ENCODE results near the gene RAB25. TPM values are rescaled to one million over a fixed set of nuclear protein-coding genes. Genes with fewer than 3 reads are reported as not detected.

RAB25 gene
- total and polyA plus RNA-seq, 2 experiments from 2014 or later = 2.4 to 3.1 TPM

- TF ChIP-seq, protein P1, sequence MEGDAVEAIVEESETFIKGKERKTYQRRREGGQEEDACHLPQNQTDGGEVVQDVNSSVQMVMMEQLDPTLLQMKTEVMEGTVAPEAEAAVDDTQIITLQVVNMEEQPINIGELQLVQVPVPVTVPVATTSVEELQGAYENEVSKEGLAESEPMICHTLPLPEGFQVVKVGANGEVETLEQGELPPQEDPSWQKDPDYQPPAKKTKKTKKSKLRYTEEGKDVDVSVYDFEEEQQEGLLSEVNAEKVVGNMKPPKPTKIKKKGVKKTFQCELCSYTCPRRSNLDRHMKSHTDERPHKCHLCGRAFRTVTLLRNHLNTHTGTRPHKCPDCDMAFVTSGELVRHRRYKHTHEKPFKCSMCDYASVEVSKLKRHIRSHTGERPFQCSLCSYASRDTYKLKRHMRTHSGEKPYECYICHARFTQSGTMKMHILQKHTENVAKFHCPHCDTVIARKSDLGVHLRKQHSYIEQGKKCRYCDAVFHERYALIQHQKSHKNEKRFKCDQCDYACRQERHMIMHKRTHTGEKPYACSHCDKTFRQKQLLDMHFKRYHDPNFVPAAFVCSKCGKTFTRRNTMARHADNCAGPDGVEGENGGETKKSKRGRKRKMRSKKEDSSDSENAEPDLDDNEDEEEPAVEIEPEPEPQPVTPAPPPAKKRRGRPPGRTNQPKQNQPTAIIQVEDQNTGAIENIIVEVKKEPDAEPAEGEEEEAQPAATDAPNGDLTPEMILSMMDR (IDR thresholded peaks at IDR 0.05; ENCODE audit: low read depth, low read length) = no peak
- no peak for DNase-seq (ENCODE audit: low read depth in 1 of 2, low spot score in 1 of 2)
- H3K27ac ChIP-seq = no peak overlapping the region
Observed at GRCh38 chr1:156056326-156056849, 4.6 kb upstream of the RAB25 start.

GRCh38 chr1:156062189-156062588, 1.2 kb downstream of the RAB25 start:
- peaks cover 4% of the 10 kb centered on the region for H3K4me1 ChIP-seq (ENCODE audit: low read depth)
- H3K9me3 ChIP-seq (ENCODE audit: low read depth) = no peaks in the 10 kb centered on the region
- H3K36me3 ChIP-seq = no peaks in the 10 kb centered on the region
- no peak overlapping the region for H3K4me3 ChIP-seq
- H3K27me3 ChIP-seq = no peaks in the 10 kb centered on the region
- no peak overlapping the region for H3K27ac ChIP-seq
- DNase-seq (ENCODE audit: low read depth in 1 of 2, low spot score in 1 of 2) = no peak
- TF ChIP-seq, protein P1 (IDR thresholded peaks at IDR 0.05; ENCODE audit: low read depth, low read length) = no peak

More at GRCh38 chr1:156056326-156056849, 4.6 kb upstream of the RAB25 start:
- H3K36me3 ChIP-seq = no peaks in the 10 kb centered on the region
- no peak overlapping the region for H3K4me3 ChIP-seq
- H3K27me3 ChIP-seq = no peaks in the 10 kb centered on the region
- peaks cover 10% of the 10 kb centered on the region for H3K4me1 ChIP-seq (ENCODE audit: low read depth)
- no peaks in the 10 kb centered on the region for H3K9me3 ChIP-seq (ENCODE audit: low read depth)

- TF ChIP-seq, protein P1 (IDR thresholded peaks at IDR 0.05; ENCODE audit: low read depth, low read length) = no peak
- Histone ChIP-seq H3K36me3 (no peaks in the 10 kb centered on the region), H3K9me3 (ENCODE audit: low read depth) (no peaks in the 10 kb centered on the region), H3K27me3 (no peaks in the 10 kb centered on the region), H3K4me3 (no peak overlapping the region), H3K4me1 (ENCODE audit: low read depth) (peaks cover 4% of the 10 kb centered on the region), H3K27ac (no peak overlapping the region)
- DNase-seq (ENCODE audit: low read depth in 1 of 2, low spot score in 1 of 2) = no peak
Observed at GRCh38 chr1:156063997-156064285, 3.0 kb downstream of the RAB25 start.

- TF ChIP-seq, protein P1 (IDR thresholded peaks at IDR 0.05; ENCODE audit: low read depth, low read length) = no peak
- no peaks in the 10 kb centered on the region for H3K36me3 ChIP-seq
- no peak for DNase-seq (ENCODE audit: low read depth in 1 of 2, low spot score in 1 of 2)
- no peaks in the 10 kb centered on the region for H3K27me3 ChIP-seq
- peaks cover 4% of the 10 kb centered on the region for H3K4me1 ChIP-seq (ENCODE audit: low read depth)
- H3K4me3 ChIP-seq = no peak overlapping the region
- no peaks in the 10 kb centered on the region for H3K9me3 ChIP-seq (ENCODE audit: low read depth)
- no peak overlapping the region for H3K27ac ChIP-seq
Observed at GRCh38 chr1:156064615-156065014, 3.7 kb downstream of the RAB25 start.

DNA sequence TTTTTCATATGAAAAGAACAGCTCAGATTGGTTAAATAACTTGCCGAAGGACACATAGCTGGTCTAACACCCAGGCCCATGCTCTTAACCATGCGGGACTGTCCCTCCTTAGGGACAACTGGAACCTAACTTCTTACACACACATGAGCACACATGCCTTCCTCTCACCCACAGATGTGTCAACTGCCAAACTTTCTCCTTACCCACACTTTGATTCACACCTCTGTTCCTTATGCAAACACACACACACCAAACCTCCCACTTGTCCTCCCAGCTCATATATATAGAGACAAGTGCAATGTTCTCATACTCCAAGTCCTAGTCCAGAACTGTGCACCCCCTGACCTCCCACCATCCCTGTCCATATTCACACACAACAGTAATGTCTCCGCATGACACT, 4.3 kb downstream of the RAB25 start:
- no peak overlapping the region for H3K27ac ChIP-seq
- H3K4me1 ChIP-seq (ENCODE audit: low read depth) = peaks cover 4% of the 10 kb centered on the region
- H3K36me3 ChIP-seq = no peaks in the 10 kb centered on the region
- no peak for DNase-seq (ENCODE audit: low read depth in 1 of 2, low spot score in 1 of 2)
- H3K4me3 ChIP-seq = no peak overlapping the region
- TF ChIP-seq, protein P1 (IDR thresholded peaks at IDR 0.05; ENCODE audit: low read depth, low read length) = no peak
- no peaks in the 10 kb centered on the region for H3K27me3 ChIP-seq
- no peaks in the 10 kb centered on the region for H3K9me3 ChIP-seq (ENCODE audit: low read depth)

GRCh38 chr1:156065871-156066270, 4.9 kb downstream of the RAB25 start:
- no peak overlapping the region for H3K27ac ChIP-seq
- DNase-seq (ENCODE audit: low read depth in 1 of 2, low spot score in 1 of 2) = no peak
- no peak overlapping the region for H3K4me3 ChIP-seq
- no peaks in the 10 kb centered on the region for H3K9me3 ChIP-seq (ENCODE audit: low read depth)
- peaks cover 4% of the 10 kb centered on the region for H3K4me1 ChIP-seq (ENCODE audit: low read depth)
- no peaks in the 10 kb centered on the region for H3K36me3 ChIP-seq
- H3K27me3 ChIP-seq = no peaks in the 10 kb centered on the region
- TF ChIP-seq, protein P1 (IDR thresholded peaks at IDR 0.05; ENCODE audit: low read depth, low read length) = no peak

Data from cardiac muscle cell (in vitro differentiated cells and primary cell).